SK-N-SH treated with all-trans-retinoic acid at 6 μM for 48 hours (cell line): ENCODE data around the gene ADD3.

Source experiments
- ESRRG ChIP-seq: fragments of 250-450 bp; sonication (Bioruptor Pico); IDR thresholded peaks from 2 replicates; pipeline ENCODE4 v1.6.1; 2021; ENCODE audit warnings: mild to moderate bottlenecking
- OSR1 ChIP-seq: fragments of 250-450 bp; sonication (Bioruptor Pico); IDR thresholded peaks from 2 replicates; pipeline ENCODE4 v1.8.0; 2022; ENCODE audit warnings: moderate library complexity, mild to moderate bottlenecking, inconsistent platforms
- PPARA ChIP-seq: fragments of 250-450 bp; sonication (Bioruptor Pico); IDR thresholded peaks from 2 replicates; pipeline ENCODE4 v1.5.0; 2020; ENCODE audit warnings: mild to moderate bottlenecking, borderline replicate concordance
- RARB ChIP-seq: fragments of 250-450 bp; sonication (Bioruptor Pico); IDR thresholded peaks from 2 replicates; pipeline ENCODE4 v1.8.0; 2021; ENCODE audit warnings: mild to moderate bottlenecking, moderate library complexity
- TCF4 ChIP-seq: fragments of 250-450 bp; sonication (Bioruptor Pico); IDR thresholded peaks from 2 replicates; pipeline ENCODE4 v1.8.0; 2021; ENCODE audit warnings: mild to moderate bottlenecking, moderate library complexity, borderline replicate concordance
- TOX ChIP-seq: fragments of 250-450 bp; sonication (Bioruptor Pico); IDR thresholded peaks from 2 replicates; pipeline ENCODE4 v1.8.0; 2021; ENCODE audit warnings: mild to moderate bottlenecking, moderate library complexity, borderline replicate concordance
- ZC3H10 ChIP-seq: fragments of 250-450 bp; sonication (Bioruptor Pico); IDR thresholded peaks from 2 replicates; pipeline ENCODE4 v1.5.1; 2021; ENCODE audit warnings: mild to moderate bottlenecking, moderate library complexity
- ZFP3 ChIP-seq: fragments of 250-450 bp; sonication (Bioruptor Pico); IDR thresholded peaks from 2 replicates; pipeline ENCODE4 v1.5.0; 2020; ENCODE audit warnings: mild to moderate bottlenecking, moderate library complexity
- ZFP30 ChIP-seq: fragments of 450-650 bp; formaldehyde crosslinking; IDR thresholded peaks from 2 replicates; pipeline ENCODE4 v1.5.0; 2022; ENCODE audit warnings: mild to moderate bottlenecking, moderate library complexity
- ZNF8 ChIP-seq: fragments of 450-650 bp; formaldehyde crosslinking; IDR thresholded peaks from 2 replicates; pipeline ENCODE4 v1.5.0; 2020; ENCODE audit warnings: mild to moderate bottlenecking, moderate library complexity
- TF ChIP-seq, protein P1 (sequence below): fragments of 250-450 bp; sonication (Bioruptor Pico); IDR thresholded peaks from 2 replicates; pipeline ENCODE4 v1.8.0; 2021; ENCODE audit warnings: low read depth, mild to moderate bottlenecking, moderate library complexity, borderline replicate concordance
- TF ChIP-seq, protein P2 (sequence below): fragments of 250-450 bp; sonication (Bioruptor Pico); IDR thresholded peaks from 2 replicates; pipeline ENCODE4 v1.5.1; 2020; ENCODE audit warnings: low read depth, mild to moderate bottlenecking, moderate library complexity

DNA sequence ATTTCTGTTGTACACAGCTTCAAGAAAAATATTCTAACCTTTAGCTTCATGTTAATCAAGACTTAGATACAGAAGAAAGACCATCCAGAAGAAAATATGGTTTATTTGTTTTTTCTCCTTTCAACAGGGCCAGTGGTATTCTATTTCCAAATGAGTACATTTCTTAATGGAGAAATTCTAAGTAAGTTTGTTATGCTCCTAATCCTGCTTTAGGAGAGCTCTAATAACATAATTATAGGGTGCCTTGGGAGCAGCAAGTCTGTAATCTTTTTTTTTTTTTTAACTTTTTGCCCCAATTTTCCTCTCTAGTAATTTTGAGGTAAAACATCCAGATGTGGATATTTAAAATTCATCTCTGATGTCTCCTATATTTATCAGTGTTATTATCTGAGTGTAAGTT lies 98.1 kb downstream of the ADD3 start:
- TF ChIP-seq ESRRG (CRISPR knock-in tag) (no peak), ZFP3 (CRISPR knock-in tag) (no peak), PPARA (CRISPR knock-in tag) (no peak), TOX (CRISPR knock-in tag) (no peak), RARB (no peak), ZNF8 (CRISPR knock-in tag) (no peak), ZFP30 (CRISPR knock-in tag) (no peak), TCF4 (CRISPR knock-in tag) (no peak), ZC3H10 (CRISPR knock-in tag) (no peak), OSR1 (CRISPR knock-in tag) (no peak)
- TF ChIP-seq, protein P1, sequence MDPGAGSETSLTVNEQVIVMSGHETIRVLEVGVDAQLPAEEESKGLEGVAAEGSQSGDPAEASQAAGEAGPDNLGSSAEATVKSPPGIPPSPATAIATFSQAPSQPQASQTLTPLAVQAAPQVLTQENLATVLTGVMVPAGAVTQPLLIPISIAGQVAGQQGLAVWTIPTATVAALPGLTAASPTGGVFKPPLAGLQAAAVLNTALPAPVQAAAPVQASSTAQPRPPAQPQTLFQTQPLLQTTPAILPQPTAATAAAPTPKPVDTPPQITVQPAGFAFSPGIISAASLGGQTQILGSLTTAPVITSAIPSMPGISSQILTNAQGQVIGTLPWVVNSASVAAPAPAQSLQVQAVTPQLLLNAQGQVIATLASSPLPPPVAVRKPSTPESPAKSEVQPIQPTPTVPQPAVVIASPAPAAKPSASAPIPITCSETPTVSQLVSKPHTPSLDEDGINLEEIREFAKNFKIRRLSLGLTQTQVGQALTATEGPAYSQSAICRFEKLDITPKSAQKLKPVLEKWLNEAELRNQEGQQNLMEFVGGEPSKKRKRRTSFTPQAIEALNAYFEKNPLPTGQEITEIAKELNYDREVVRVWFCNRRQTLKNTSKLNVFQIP (CRISPR knock-in tag), result no peak
- TF ChIP-seq, protein P2, sequence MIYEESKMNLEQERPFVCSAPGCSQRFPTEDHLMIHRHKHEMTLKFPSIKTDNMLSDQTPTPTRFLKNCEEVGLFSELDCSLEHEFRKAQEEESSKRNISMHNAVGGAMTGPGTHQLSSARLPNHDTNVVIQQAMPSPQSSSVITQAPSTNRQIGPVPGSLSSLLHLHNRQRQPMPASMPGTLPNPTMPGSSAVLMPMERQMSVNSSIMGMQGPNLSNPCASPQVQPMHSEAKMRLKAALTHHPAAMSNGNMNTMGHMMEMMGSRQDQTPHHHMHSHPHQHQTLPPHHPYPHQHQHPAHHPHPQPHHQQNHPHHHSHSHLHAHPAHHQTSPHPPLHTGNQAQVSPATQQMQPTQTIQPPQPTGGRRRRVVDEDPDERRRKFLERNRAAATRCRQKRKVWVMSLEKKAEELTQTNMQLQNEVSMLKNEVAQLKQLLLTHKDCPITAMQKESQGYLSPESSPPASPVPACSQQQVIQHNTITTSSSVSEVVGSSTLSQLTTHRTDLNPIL (CRISPR knock-in tag), result no peak
